ENCODE data around the gene CTPS1.

Gene CTPS1

GRCh38 chr1:41006942-41007865, 27.7 kb downstream of the CTPS1 start:
- no peak for DNase-seq (ENCODE audit: low read depth)
- H3K4me3 ChIP-seq (replicated peaks; ENCODE audit: low read depth, low read length): no peak overlapping the region
- no peak for TF ChIP-seq CTCF (IDR thresholded peaks at IDR 0.05; ENCODE audit: low read length, missing control alignments)

- no peak overlapping the region for H3K4me3 ChIP-seq (replicated peaks; ENCODE audit: low read depth, low read length)
- no peak for TF ChIP-seq CTCF (IDR thresholded peaks at IDR 0.05; ENCODE audit: low read length, missing control alignments)
Measured at GRCh38 chr1:41009466-41009865, 30.0 kb downstream of the CTPS1 start.

GRCh38 chr1:41010345-41010744, 30.8 kb downstream of the CTPS1 start:
- no peak overlapping the region for H3K4me3 ChIP-seq (replicated peaks; ENCODE audit: low read depth, low read length)
- TF ChIP-seq CTCF (IDR thresholded peaks at IDR 0.05; ENCODE audit: low read length, missing control alignments): no peak
- no peak for DNase-seq (ENCODE audit: low read depth)

More at GRCh38 chr1:41009466-41009865, 30.0 kb downstream of the CTPS1 start:
- no peak for DNase-seq (ENCODE audit: low read depth)

- no peak for DNase-seq (ENCODE audit: low read depth)
- no peak overlapping the region for H3K4me3 ChIP-seq (replicated peaks; ENCODE audit: low read depth, low read length)
- TF ChIP-seq CTCF (IDR thresholded peaks at IDR 0.05; ENCODE audit: low read length, missing control alignments): no peak
Measured at GRCh38 chr1:41013024-41013423, 33.5 kb downstream of the CTPS1 start.

- peak; percentile 60 for DNase-seq (ENCODE audit: low read depth)
- no peak overlapping the region for H3K4me3 ChIP-seq (replicated peaks; ENCODE audit: low read depth, low read length)
- TF ChIP-seq CTCF (IDR thresholded peaks at IDR 0.05; ENCODE audit: low read length, missing control alignments): no peak
Measured at GRCh38 chr1:41013796-41014195, 34.3 kb downstream of the CTPS1 start.

- no peak for TF ChIP-seq CTCF (IDR thresholded peaks at IDR 0.05; ENCODE audit: low read length, missing control alignments)
- no peak overlapping the region for H3K4me3 ChIP-seq (replicated peaks; ENCODE audit: low read depth, low read length)
- no peak for DNase-seq (ENCODE audit: low read depth)
Measured at GRCh38 chr1:41014871-41015270, 35.4 kb downstream of the CTPS1 start.

Data from fibroblast of pulmonary artery (primary cell).